AML-193 (cell line): ENCODE measurements around the gene TMSB10.
A peak's percentile ranks its signal among the peaks of the same experiment; 100 is the strongest.
"Not testable (repeated sequence)": the region's sequence is repeated elsewhere in the genome, so short reads cannot be mapped to it uniquely, and the experiment has no call there.

Experiments used
- DNase-seq, 2 experiments: peaks; one replicate each; lab custom pipeline; 2025; lab: John Stamatoyannopoulos, UW

TMSB10 gene

GRCh38 chr2:84905181-84906107 lies at the start of gene TMSB10:
Gene TMSB10, plus strand, starts transcription at chr2:84905656.
- DNase-seq: peak; percentile 57 to 68

- no peak for DNase-seq
These were observed 49.7 kb upstream of the TMSB10 start for GRCh38 chr2:84855731-84856130.

GRCh38 chr2:84856787-84857186 lies 48.7 kb upstream of the TMSB10 start:
- peak; percentile 75 to 78 for DNase-seq

- DNase-seq: no peak
These were observed 47.9 kb upstream of the TMSB10 start for GRCh38 chr2:84857566-84857965.

- no peak for DNase-seq
These were observed 47.3 kb upstream of the TMSB10 start for GRCh38 chr2:84858123-84858522.

- DNase-seq: peak; percentile 9 to 39
These were observed 46.5 kb upstream of the TMSB10 start for GRCh38 chr2:84858937-84859336.

GRCh38 chr2:84861539-84861938 lies 43.9 kb upstream of the TMSB10 start:
- no peak for DNase-seq

- no peak for DNase-seq
These were observed 43.5 kb upstream of the TMSB10 start for GRCh38 chr2:84862006-84862405.

- peak; percentile 45 to 55 for DNase-seq
These were observed 40.2 kb upstream of the TMSB10 start for GRCh38 chr2:84865181-84865783.

GRCh38 chr2:84866122-84866521 lies 39.3 kb upstream of the TMSB10 start:
- no peak for DNase-seq

GRCh38 chr2:84868327-84868726 lies 37.1 kb upstream of the TMSB10 start:
- DNase-seq: not testable (repeated sequence)

GRCh38 chr2:84870306-84870705 lies 35.1 kb upstream of the TMSB10 start:
- DNase-seq: no peak

GRCh38 chr2:84872691-84873090 lies 32.8 kb upstream of the TMSB10 start:
- DNase-seq: not testable (repeated sequence)

- DNase-seq: no peak
These were observed 32.1 kb upstream of the TMSB10 start for GRCh38 chr2:84873350-84873749.

- no peak for DNase-seq
These were observed 30.9 kb upstream of the TMSB10 start for GRCh38 chr2:84874381-84875212.

- DNase-seq: no peak
These were observed 30.3 kb upstream of the TMSB10 start for GRCh38 chr2:84875213-84875560.

- DNase-seq: not testable (repeated sequence)
These were observed 29.8 kb upstream of the TMSB10 start for GRCh38 chr2:84875619-84876018.

GRCh38 chr2:84876369-84876768 lies 29.1 kb upstream of the TMSB10 start:
- DNase-seq: no peak

- DNase-seq: no peak
These were observed 27.0 kb upstream of the TMSB10 start for GRCh38 chr2:84878459-84878858.

- no peak for DNase-seq
These were observed 26.4 kb upstream of the TMSB10 start for GRCh38 chr2:84878896-84879583.

- no peak for DNase-seq
These were observed 25.7 kb upstream of the TMSB10 start for GRCh38 chr2:84879584-84880394.
